Uterus (tissue), 4 donors: ENCODE data around the gene TRAF1. TPM values are rescaled to one million over a fixed set of nuclear protein-coding genes. Genes with fewer than 3 reads are reported as not detected.

Experiments used
- DNase-seq, 2 donors: peaks; one replicate each; pipeline ENCODE4 v3.0.0-alpha.2; 2019 to 2020
- H3K27ac ChIP-seq, 2 donors: fragments of 200-600 bp; sonication (generic); 1 replicate in 1 of 2; 2 replicates in 1 of 2; pipeline ENCODE4 v1.5.1; 2016 to 2018
- H3K27me3 ChIP-seq, 2 donors: fragments of 200-600 bp; sonication (generic); one replicate each; pipeline ENCODE4 v1.5.1; 2018 to 2019; ENCODE audit warnings: control low read depth in 1 of 2
- H3K36me3 ChIP-seq, 2 donors: fragments of 200-600 bp; sonication (generic); one replicate each; pipeline ENCODE4 v1.5.1; 2019; ENCODE audit warnings: control low read depth in 1 of 2
- H3K4me1 ChIP-seq, 2 donors: fragments of 200-600 bp; sonication (generic); one replicate each; pipeline ENCODE4 v1.5.1; 2018 to 2019; ENCODE audit warnings: control low read depth in 1 of 2
- H3K4me3 ChIP-seq, 2 donors: fragments of 200-600 bp; sonication (generic); 1 replicate in 1 of 2; 2 replicates in 1 of 2; pipeline ENCODE4 v1.5.1; 2018 to 2019; ENCODE audit warnings: mild to moderate bottlenecking in 1 of 2
- H3K9me3 ChIP-seq, 2 donors: fragments of 200-600 bp; sonication (generic); one replicate each; pipeline ENCODE4 v1.5.1; 2019; ENCODE audit warnings: control low read depth in 1 of 2
- CTCF ChIP-seq, 4 experiments: fragments of 200-600 bp in 2 of 4; fragments of 450-650 bp in 2 of 4; sonication (generic) in 2 of 4; IDR thresholded peaks; one replicate each; pipeline ENCODE4 v1.5.1; 2016 to 2019; ENCODE audit warnings: antibody characterized with exemption in 4 of 4, mild to moderate bottlenecking in 2 of 4, moderate library complexity in 1 of 4
- POLR2A ChIP-seq, 2 donors: fragments of 450-650 bp; IDR thresholded peaks; one replicate each; pipeline ENCODE4 v1.6.1; 2016; ENCODE audit warnings: antibody characterized with exemption in 2 of 2, mild to moderate bottlenecking in 1 of 2, moderate library complexity in 1 of 2
- intact Hi-C: fragments of 100-400 bp; cut with DNase I; formaldehyde crosslinking; loops from one replicate; pipeline ENCODE4 v1.15.1; 2023; ENCODE audit warnings: low total_unique reads
- total RNA-seq, 4 donors: library from RNA; depleted of rRNA in 3 of 4; stranded (reverse); fragments of >200 nt in 3 of 4; gene quantifications; one replicate each; pipeline versions ENCODE4 v1.1.0 to v1.2.4, GENCODE V29; 2014 to 2023
- donor health status: DM: yes; HTN: yes; CAD: no.

The TRAF1 gene
- total RNA-seq, 4 donors from 2014 or later, result 0.51 to 8.7 (median 2.6) TPM

DNA sequence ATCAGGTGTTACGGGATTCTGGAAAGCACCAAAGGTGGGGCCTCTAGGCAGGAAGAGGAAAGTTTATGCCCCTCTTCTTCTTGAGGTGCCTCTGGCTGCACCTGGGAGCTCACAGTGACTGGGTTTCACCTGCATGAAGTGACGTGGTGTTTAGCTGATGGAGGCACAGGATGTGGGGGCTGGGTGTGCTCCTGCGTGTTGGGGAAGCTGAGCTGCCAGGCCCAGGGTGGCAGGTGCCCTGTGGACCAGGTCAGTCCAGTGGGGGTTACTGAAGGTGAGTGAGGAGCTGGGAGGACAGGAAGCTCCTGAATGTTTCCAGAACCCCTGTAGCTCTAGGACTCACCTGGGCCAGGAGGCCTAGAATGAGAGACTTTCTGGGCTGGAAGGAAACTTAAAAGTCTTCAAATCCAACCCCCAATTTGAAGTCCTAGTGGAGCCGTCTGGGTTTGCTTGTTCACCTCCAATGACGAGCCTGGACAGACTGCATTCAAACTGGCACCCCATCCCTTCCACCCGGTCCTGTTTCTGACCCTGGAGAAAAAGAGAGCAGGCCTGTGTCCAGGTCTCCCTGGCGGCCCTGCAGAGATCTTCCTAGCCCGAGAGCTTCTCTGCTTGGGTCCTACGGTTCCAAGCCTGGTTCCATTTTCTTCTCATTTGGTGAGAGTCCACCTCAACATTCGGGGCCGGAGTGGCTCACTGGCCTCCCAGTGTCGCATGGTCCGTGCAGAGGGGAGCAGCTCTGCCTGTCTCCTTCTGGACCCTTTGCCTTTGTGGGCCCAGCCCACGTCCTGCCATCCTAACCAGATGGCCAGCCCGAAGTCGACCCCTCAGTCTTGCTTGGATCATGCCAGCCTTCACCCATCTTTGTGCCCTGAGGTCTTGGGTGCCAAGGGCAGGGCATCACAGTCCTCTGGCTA lies 22.3 kb downstream of the TRAF1 start:
- no peak for DNase-seq
- Histone ChIP-seq H3K9me3 (no peaks in the 10 kb centered on the region), H3K27me3 (no peaks in the 10 kb centered on the region), H3K4me3 (no peak overlapping the region), H3K36me3 (no peaks in the 10 kb centered on the region), H3K27ac (no peak overlapping the region), H3K4me1 (no peaks in the 10 kb centered on the region)
- intact Hi-C loops, result no loop called here
- TF ChIP-seq POLR2A (IDR thresholded peaks at IDR 0.05) (no peak), CTCF (IDR thresholded peaks at IDR 0.05) (no peak)

DNA sequence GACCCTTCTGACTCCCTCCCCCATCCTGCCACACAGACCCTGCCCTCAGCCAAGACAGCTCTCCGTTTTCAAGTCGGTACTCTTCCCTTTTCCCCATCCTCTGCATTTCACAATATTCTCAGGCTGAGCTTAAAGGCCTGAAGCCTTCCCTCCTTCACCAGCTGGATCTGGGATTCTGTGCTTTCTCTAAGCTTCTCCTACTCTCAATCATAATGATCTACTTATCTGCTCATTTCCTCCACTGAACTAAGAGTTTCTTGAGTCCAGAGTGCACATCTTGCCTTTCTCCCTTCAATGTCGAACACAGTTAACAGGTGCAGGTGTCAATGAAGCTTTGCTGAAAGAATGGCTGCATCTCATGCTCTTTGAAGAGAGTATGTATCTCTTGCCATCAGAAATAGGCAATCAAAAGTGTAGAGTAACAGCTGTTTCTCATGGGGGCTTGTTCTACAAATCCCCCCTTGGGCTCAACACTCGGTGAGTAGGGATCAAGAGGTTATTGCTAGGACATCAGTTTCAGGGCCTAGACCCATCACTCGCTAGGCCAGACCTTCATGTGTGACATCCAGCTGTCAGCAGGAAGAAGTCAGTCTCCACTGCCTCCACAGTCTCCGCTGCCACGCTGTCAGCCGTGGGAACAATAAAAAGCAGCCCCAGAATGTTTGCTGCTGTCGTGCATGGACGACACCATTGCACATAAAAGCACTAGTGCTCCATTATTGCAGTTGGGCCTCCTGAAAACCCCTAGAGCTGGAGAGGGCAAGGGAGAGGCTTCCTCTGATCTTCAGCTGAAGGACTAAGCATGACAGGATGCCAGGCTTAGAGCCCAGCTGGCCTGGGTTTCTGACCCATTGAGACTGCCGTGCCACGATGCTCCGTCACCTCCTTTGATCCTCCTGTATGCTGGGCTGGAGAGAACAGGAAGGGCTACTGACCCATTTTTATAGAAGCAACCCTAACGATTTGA lies 23.7 kb downstream of the TRAF1 start:
- Histone ChIP-seq H3K4me3 (no peak overlapping the region), H3K9me3 (no peaks in the 10 kb centered on the region), H3K4me1 (no peaks in the 10 kb centered on the region), H3K27me3 (no peaks in the 10 kb centered on the region), H3K27ac (no peak overlapping the region), H3K36me3 (no peaks in the 10 kb centered on the region)
- intact Hi-C loops, result no loop called here
- no peak for DNase-seq
- TF ChIP-seq CTCF (IDR thresholded peaks at IDR 0.05) (no peak), POLR2A (IDR thresholded peaks at IDR 0.05) (no peak)

DNA sequence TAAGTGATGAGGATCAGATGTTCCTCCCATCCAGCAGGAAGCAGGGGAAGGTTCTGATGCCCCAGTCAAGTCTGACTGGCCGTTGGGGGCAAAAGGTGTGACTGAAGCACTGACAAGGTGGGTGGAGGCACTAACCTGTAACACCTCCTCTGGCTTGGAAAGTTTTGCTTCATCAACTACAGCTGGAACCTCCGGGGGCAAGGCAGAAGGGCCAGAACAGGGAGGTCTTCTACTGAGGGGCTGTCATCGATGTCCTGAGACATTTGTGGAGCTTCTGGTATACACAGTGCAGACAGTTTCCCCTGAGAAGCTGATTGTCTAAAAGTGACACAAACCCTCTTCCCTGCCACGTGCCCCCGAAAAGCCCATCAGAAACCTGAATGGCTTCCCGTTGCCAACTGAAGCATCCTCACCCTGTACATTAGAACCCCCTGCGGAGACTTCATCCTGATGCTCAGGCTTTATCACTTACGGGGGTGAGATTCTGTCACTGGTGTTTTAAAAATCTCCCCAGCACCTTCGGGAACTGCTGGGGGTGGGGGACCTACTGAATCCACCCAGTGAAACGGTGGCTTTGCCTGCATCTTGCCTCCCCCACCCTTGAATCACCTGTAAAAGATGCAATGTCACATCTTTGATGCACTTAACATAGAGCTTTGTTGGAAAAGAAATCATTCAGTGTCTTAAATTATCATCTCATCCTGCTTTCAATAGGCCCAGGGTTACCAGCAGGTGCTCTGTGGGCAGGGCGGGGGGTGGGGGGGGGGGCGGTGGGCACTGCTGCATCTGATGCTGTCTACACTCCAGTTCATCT lies 24.6 kb downstream of the TRAF1 start:
- TF ChIP-seq POLR2A (IDR thresholded peaks at IDR 0.05) (no peak), CTCF (IDR thresholded peaks at IDR 0.05) (no peak)

DNA sequence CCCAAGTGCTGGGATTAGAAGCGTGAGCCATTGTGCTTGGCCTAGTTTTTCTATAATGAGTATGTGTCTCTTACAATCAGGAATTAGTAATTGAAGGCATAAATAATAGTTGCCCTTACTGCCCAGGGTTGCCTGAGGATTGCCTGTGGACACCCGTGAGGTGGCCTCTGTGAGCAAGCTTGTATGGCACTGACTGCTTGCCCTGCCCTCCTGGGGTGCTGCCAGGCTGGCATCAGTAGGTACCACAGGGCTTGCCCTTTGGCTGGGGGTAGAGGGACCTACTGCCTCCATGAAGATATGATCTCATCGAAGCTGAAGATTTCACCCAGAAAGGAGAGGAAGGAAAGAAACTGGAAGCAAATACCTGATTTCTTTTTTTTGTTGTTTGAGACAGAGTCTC lies 25.8 kb downstream of the TRAF1 start:
- Histone ChIP-seq H3K27ac (no peak overlapping the region), H3K4me3 (no peak overlapping the region), H3K4me1 (no peaks in the 10 kb centered on the region), H3K36me3 (no peaks in the 10 kb centered on the region), H3K9me3 (no peaks in the 10 kb centered on the region), H3K27me3 (no peaks in the 10 kb centered on the region)
- TF ChIP-seq CTCF (IDR thresholded peaks at IDR 0.05) (no peak), POLR2A (IDR thresholded peaks at IDR 0.05) (no peak)
- DNase-seq, result no peak
- intact Hi-C loops, result no loop called here

More for the DNA sequence above, 24.6 kb downstream of the TRAF1 start:
- intact Hi-C loops, result no loop called here
- H3K9me3 ChIP-seq, result no peaks in the 10 kb centered on the region
- no peak overlapping the region for H3K27ac ChIP-seq
- no peak for DNase-seq
- H3K4me3 ChIP-seq, result no peak overlapping the region
- H3K4me1 ChIP-seq, result no peaks in the 10 kb centered on the region
- no peaks in the 10 kb centered on the region for H3K27me3 ChIP-seq
- H3K36me3 ChIP-seq, result no peaks in the 10 kb centered on the region
